OCI-LY1 (cell line): ENCODE measurements around the gene ERN2.

ENCODE experiments used
- CTCF ChIP-seq: fragments of 200-600 bp; sonication (generic), shearing (Covaris generic); IDR thresholded peaks from 2 replicates; pipeline ENCODE4 v1.5.1; 2017; ENCODE audit warnings: mild to moderate bottlenecking, antibody characterized with exemption, low read length, moderate library complexity, mixed read lengths
- EZH2 ChIP-seq: fragments of 200-600 bp; sonication (generic), shearing (Covaris generic); IDR thresholded peaks from 2 replicates; pipeline ENCODE4 v1.8.0; 2017; ENCODE audit warnings: borderline replicate concordance, mixed run types, mild to moderate bottlenecking, antibody characterized with exemption, low read length, moderate library complexity, mixed read lengths

- TF ChIP-seq EZH2: no peak
- no peak for TF ChIP-seq CTCF
Observed at GRCh38 chr16:23711785-23712184, 1.2 kb downstream of the ERN2 start.
